Stimulated activated CD8-positive, alpha-beta memory T cell treated with anti-CD3 and anti-CD28 coated beads, Interleukin-12 subunit alpha, Interleukin-12 subunit beta, amount 100 ng/mL, for 1 hour (primary cell): ENCODE results near the gene CREBZF.

ENCODE experiments used
- DNase-seq: peaks from one replicate; pipeline ENCODE4 v3.0.0-alpha.2; 2020; ENCODE audit warnings: low read depth

The CREBZF gene, protein sequence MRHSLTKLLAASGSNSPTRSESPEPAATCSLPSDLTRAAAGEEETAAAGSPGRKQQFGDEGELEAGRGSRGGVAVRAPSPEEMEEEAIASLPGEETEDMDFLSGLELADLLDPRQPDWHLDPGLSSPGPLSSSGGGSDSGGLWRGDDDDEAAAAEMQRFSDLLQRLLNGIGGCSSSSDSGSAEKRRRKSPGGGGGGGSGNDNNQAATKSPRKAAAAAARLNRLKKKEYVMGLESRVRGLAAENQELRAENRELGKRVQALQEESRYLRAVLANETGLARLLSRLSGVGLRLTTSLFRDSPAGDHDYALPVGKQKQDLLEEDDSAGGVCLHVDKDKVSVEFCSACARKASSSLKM

GRCh38 chr11:85664615-85665481 is at the start of gene CREBZF:
Gene CREBZF (minus strand): TSS chr11:85665129. CDS start chr11:85664875, 254 bp downstream.
- DNase-seq, result peak; percentile 89

DNA sequence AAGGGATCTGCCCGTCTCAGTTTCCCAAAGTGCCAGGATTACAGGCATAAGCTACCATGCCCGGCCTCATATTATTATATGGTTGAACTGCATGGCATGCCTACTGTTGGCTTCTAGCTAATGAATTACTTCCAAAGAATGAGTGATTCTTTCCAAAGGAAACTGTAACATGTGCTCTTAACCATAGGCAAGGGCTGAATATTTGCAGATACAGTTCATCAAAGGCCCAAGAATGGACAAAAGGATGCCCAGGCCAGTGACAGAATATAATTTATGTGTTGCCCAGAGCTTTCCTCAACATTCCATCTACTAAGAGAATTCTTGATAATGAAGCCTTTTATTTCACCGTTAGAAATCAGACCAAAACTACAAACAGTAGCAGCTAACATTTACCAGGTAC is 48.0 kb upstream of the CREBZF start:
- no peak for DNase-seq

DNA sequence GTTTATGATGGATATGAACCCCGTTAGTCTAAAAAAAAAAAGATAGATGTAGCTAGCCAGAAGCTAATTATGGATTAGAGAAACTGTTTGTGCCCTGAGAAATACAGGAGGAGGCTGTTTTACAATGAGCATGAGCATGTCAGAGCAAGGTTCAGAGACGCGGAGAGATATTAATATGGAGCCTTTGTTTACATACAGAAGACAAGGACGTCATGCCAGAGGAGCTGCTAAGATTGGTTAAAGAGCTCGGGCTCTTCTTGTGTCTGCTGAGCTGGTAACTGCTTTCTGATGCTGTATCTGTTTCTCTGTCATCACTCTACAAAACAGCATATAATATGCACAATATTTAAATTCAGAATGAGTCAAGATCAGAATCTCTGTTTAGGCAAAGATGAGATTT is 46.0 kb upstream of the CREBZF start:
- DNase-seq, result no peak

DNA sequence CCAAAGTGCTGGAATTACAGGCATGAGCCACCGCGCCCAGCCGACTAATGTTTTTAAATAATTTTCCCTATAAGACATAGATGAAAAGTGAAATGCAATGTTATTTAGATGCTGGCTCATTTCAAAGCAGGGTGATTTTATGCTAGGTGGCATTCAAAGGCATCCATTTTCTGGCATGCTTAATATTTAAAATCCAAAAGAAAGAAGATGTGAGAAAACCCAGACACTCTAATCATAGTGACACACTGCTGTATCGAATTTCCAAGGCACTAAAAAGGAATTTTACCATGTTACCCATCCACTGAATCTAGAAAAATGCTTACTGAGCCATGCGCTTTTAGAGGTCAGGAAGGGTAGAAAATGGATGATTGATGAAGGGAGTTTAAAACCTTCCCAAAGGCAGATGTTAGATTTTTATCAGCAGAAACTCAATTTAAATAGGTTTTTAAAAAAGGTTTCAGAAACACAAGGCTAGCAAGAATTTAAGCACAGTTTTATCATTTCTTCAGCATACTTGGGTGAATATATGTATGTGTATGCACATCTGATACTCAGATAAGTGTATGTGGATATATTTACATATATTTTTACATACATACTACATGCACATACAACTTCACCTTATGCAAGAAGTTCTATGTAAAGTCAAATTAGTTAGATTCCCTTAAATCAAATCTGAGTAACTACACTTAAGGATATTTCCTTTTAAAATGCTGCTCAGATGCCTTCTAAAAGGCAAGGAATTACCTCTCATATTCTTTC is 45.2 kb upstream of the CREBZF start:
- DNase-seq, result no peak

DNA sequence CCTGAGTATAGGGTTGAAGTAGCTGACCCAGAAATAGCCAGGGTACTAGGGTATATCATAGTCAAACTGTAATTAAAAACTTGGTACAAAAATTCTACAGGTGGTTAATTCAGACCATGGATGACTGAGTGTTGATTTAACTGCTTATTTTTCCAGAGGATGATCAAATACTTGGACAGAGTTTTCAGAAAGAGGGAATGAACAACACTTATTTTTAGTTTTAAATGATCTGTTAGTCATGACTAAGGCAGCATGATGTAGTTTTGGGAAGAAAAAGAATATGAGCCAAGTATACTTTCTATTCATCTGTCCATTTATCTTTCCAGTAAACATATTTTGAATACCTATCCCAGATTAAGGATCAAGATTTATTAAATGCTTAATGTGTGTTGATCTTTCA is 40.9 kb upstream of the CREBZF start:
- DNase-seq, result no peak

- no peak for DNase-seq
Observed at GRCh38 chr11:85704967-85705366, 40.0 kb upstream of the CREBZF start.

DNA sequence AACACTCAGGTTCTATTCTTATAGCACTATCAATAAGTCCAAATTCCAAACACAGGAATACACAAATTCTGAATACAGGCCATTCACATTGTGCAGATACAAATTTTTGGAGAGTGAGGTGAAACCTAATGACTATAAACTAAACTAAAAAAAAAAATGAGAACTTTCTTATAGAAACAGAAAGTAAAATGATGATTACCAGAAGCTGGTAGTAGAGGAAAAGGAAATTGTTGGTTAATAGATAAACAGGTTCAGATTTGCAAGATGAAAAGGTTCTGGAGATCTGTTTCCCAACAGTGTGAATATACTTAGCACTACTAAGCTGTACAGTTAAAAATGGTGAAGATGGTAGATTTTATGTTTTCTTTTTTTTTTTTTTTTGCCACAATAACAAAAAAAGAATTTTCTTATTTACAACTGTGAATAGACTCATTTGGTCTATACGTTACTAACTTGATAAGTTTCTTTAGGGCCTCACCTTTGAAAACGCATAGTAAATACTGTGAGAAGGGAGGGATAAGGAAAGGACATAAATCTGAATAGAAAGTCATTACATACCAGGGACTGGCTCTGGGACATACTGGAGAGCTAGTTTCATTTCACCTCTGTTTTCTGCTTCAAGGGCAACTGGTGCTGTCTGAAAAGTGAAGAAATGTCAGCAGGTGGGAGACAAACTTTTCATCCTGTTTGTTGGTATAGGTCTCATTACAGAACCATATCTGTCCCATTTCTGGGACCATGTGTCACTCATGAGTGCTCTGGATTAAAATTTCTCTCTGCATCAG is 35.2 kb upstream of the CREBZF start:
- DNase-seq, result no peak

DNA sequence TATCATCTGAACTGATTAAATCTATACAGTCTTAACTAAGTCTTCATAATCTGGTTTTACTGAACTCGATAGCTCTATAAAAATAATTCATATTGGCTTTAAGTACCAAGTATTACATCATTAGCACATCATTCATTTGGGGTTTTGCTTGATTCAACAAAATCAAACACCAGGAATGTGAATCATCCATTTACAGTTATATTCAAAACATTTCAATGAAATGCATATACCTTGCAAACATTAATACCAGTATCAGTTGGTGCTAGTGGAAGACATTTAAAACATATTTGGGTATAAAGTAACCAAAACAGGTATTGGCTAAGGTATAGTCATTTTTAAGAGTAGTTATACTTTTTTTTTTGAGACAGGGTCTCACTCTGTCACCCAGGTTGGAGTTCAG is 33.3 kb upstream of the CREBZF start:
- DNase-seq, result no peak

- DNase-seq, result no peak
Observed at GRCh38 chr11:85697747-85698146, 32.8 kb upstream of the CREBZF start.

DNA sequence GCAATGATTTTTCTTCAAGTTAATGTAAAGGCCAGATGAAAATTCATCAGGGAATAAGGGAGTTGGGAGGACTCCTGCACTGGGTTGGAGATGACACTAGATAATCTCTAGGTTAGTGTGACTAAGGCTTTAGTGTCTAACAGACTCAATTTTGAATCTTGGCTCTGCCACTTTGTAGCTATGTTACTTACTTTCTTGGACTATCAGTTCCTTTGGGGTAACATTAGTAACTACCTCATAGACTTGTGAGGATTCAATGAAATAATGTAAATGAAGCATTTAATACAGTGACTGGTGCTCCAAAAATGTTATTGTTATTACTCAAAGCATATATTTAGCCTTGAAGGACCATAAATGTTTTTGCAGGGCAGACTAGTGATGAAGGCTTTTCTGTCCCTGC is 30.6 kb upstream of the CREBZF start:
- DNase-seq, result no peak

GRCh38 chr11:85694385-85694980 is 29.6 kb upstream of the CREBZF start:
- DNase-seq, result no peak

DNA sequence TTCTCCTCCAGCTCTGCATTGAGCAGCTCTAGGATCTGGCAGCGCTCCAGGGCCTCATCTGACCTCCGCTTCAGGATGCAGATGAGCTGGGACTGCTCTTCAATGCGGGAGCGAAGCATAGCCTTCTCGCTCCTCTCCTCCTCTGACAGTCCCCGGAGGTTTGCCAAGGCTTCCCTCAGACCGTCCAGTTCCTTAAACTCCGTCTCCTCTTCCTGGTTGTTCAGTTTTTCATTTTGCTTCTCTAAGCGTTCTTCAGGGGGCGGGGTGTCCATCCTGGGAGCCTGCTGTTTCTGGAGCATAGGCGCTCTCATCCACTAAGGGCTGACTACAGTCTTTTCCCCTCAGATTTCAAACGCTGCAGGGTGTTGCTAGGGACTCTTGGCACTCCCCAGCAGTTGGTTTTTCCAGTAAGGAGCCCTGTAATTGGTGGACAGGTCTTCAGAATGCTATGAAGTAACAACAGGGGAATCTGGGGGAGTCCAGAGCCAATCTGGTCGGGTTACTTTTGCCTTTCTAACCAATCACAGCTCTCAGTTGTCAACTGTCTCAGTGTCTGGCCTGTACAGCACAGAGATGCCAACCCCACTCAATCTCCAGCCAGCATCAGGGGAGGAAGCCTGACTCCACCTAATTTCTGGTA is 21.0 kb upstream of the CREBZF start, which contains the start of gene CCDC89:
Gene CCDC89, minus strand, starts transcription at position 376 of the 640 bp plus-strand sequence. Its CDS starts 65 bp downstream, at position 311.
- DNase-seq, result no peak

GRCh38 chr11:85685125-85685819 is 20.3 kb upstream of the CREBZF start:
- DNase-seq, result no peak

DNA sequence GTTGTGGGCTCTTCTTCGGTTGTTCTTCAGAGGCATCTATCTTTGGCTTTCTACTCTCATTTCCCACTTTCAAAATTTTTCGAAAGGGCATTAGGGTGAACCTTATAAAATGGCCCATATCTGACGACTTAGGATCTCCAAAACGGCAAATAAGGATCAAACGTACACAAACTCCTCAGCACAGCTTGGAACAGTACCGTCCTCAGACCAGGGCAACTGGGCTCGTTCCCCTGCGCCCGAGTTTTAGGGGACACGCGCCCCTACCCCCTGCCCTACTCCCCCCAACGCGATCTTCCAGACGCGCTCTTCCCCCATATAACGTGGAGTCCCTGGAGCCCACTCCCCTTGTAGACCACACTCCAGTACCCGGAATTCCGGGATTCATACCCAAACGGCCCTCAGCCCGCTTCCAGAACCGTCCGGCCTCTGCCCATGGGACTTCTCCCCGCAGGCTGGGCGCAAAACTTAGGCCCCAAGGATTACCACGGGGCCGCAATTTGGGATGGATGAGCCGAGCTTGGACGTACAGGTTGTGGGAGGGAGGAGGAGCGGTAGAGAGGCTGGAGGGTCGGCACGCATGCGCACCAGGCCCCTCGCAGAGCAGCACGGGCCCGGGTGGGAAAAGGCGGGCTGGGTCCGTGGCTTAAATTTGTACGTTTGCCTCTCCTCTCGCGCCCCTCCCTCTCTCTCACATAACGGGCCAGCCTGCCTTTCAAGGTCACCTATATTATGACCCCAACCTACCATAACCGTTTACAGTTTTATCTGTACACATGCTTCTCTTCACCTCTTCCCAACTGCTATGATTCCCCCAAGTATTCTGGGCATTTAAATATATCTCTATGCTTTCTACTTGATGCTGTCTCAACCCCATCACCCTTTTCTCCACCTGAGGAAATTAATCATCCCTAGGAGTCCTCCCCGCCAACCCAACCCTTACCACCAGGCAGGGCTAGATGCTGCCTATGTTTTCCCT is 17.7 kb upstream of the CREBZF start:
- DNase-seq, result peak; percentile 43

DNA sequence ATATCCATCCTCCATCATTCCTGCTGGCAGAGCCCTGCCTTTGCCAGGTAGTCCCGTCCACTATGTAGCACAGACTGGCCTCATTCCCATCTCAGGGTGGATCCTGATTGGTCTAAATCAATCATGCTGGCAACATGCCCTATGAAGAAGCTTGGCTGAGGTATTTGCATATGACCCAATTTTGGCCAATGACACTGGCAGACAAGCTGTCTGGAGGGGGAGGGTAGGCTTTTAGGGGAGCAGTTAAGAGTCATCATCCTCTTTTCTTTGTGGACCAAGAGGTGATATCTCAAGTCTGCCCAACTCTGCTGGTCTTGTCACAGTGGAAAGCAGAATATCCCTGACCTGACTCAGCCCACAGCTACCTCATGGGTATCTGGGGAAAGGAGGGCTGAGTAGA is 16.0 kb upstream of the CREBZF start:
- no peak for DNase-seq

DNA sequence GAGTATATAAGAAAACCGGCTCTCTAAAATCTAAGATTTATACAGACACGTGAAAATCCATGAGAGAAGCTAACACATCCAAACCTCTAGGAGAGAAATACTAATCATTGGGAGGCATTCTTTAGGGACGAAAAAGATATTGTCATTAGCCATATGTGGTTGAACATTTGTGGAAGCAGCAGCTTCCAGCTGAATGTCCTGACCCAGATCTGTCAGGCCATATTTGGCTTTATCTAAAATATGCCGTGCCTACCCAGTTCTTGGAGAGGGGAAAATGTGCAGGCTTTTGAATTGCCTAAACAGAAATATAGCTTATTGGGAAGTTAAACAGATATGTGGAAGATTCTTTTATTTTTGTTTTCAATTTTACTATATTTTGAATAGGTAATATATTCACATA is 14.6 kb upstream of the CREBZF start:
- no peak for DNase-seq

DNA sequence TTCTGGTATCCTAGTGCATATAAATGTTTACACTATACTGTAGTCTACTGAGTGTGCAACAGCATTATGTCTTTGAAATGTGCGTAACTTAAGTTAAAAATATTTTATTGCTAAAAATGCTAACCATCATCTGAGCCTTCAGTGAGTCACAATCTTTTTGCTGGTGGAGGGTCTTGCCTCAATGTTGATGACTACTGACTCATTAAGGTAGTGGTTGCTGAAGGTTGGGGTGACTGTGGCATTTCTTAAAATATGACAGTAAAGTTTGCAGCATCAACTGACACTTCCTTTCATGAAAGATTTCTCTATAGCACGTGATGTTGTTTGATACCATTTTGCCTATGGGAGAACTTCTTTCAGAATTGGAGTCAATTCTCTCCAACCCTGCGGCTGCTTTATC is 8.5 kb upstream of the CREBZF start:
- no peak for DNase-seq

- no peak for DNase-seq
Observed at GRCh38 chr11:85672105-85672902, 7.4 kb upstream of the CREBZF start.
